GM21786 (cell line): ENCODE results near the gene GNG8.
"Not testable (repeated sequence)": the region's sequence is repeated elsewhere in the genome, so short reads cannot be mapped to it uniquely, and the experiment has no call there.

Experiments used
- ATAC-seq: cut with Tn5 transposase; IDR thresholded peaks from one replicate; pipeline ENCODE4 v1.9.1; 2021; ENCODE audit not compliant: unreplicated experiment

GNG8 gene

DNA sequence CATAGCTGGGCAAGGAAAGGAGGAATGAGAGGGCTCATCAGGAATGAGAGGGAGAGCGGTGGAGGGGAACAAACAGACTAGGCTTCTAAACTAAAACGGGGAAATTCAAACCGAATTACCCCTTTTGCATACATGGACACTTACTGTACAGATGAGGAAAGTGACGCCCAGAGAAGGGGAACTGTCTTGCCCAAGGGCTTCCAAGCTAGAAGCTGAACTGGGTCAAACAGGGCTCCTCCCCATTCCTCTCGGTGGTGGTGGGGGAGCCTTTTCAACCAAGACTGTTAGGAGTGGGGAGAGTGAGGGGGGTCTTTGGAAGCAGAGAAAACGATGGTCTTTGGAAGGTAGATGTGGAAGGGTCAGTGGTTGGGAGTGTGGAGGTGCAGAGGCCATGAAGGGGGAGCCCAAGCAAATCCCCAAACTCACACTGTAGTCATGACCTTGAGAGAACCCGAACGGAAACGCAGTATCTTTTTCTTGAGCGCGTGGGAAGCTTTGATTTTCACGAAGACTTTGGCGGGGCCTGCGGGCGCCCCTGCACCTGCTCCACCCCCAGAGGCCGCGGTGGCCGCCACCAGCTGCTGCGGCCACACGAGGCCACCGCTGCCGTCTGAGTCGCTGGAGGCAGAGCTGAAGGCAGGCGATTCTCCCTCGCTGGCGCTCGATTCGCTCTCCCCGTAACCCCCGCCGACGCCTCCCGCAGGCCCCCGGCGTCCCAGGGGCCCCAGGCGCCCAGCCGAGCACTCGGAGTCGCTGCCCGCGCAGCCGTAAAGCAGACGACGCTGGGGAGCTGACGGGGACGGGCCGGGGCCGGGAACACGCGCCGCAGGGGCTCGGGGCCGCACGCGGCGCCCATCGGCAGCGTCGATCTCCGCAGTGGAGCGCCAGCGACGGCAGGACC is 12.3 kb upstream of the GNG8 start:
- no peak for ATAC-seq

DNA sequence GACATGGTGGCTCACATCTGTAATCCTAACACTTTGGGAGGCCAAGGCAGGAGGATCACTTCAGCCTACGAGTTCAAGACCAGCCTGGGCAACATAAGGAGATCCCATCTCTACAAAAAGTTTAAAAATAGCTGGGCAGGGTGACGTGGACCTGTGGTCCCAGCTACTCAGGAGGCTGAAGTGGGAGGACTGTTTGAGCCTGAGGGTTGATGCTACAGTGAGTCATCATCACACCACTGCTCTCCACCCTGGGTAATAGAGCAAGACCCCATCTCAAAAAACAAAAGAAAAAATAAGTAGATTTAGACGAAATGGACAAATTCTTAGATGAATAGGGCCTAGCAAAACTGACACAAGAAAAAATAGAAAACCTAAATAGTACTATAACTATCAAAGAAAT is 10.4 kb upstream of the GNG8 start:
- ATAC-seq, result no peak

DNA sequence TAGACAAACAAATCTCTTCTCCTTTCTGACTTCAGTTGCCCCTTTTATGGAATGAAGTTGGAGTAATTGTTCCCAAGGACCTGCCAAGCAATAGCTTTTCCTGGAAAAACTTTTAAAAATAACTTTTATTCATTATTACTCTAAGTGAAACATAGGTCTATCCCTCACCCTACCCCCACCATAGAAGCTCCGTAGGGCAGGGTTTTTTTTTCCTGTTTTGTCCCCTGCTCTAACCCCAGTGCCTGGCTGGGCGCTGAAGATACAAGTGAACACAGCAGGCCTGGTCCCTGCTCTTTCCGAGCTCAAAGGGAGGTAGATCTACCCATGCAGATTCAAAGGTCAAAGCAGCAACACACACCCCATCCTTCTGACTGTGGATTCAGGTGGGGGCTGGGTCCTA is 8.7 kb upstream of the GNG8 start:
- no peak for ATAC-seq

DNA sequence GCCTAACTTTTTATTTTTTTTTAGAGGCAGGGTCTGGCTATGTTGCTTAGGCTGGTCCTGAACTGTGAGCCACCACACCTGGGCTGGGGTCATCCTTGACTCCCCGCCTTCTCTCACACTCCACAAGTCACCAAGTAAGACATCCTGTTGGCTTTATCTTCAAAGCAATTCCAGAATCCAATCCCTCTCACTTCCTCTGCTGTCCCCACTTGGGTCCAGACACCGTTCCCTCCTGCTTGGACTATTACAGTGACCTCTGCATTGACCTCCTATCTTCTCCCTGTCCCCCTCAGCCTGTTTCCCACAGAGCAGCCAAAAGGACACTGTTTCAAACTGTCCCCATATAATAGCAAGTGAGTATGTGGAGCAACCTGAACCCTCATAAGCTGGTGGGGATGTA is 4.7 kb upstream of the GNG8 start:
- no peak for ATAC-seq

DNA sequence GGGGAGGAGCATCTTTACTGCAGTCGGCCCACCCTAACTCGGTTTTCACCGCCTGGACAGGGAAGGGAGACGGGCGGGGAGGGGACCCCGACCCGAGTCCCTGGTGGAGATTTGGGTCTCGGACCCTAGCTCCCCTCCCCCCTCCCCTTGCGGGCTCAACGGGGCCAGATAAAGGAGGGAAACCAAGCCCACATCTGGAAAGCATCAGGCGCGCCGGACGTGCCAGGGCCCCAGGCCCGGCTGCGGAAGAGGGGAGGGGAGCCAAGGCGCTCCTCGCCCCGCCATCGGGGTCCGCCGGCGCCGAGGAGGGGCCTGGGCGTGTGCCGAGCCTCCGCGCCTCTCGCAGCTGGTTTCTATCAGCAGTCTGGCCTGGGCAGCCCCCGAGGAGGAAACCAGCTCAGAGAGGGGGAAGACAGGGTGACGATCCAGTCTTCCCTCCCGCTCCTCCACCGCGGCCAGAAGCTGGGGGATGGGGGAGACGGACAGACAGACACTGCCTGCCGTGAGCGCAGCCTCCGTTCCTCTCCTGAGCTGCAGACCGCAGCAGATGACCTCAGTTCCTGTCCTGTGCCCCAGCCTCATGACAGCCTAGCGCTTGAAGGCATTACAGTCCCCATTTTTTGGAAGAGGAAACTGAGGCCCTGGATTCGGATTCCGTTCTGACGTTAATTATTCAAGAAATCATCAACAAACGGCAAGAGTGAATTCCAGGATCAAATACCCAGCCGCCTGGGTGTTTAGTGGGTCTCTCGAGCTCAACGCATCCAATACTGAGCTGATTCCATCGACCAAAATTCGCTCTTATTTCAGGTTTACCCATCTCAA is 3.6 kb upstream of the GNG8 start:
- no peak for ATAC-seq

DNA sequence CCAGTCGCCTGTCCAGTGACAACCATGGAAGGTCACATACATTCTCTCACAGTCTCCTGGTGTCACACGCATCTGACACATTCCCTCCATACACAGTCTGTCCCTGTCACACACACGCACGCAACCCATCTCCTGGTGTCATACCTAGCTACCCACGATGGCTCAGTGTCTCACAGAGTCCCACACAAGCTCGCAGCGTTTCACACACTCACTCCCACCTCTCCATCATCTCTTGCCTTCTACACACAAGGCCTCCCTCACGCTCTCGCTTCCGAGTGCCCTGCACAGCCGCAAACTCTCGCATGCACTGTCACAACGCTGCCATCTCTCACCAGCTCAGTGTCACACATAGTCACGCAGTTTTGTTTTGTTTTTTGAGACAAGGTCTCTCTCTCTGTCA is 1.2 kb upstream of the GNG8 start:
- ATAC-seq, result no peak

DNA sequence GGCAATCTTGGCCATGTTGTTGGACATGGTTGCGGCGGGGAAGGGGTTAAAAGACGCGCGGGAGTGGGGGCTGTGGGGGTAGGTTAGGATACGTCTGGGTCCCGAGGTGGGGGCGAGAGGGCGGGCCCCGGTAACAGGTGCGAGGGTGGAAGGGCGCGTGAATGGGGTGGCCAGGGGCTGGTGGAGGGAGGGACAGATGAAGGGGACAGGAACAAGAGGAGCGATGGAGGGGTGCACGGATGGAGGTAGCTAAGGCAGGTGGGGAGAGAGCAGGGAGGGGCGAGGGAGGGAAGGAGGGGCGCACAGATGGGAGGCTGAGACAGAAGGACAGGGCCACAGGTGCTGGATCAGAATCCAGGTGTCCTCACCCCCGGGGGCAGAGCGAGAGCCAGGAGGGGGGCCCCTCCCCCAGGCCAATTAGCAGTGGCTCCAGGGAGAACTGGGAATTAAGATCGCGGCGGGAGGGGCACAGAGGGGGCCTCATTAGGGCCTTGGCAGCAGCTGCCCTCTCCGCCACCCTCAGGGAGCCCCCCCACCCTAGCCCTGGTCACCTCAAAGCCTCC is 1.3 kb downstream of the GNG8 start:
- no peak for ATAC-seq

DNA sequence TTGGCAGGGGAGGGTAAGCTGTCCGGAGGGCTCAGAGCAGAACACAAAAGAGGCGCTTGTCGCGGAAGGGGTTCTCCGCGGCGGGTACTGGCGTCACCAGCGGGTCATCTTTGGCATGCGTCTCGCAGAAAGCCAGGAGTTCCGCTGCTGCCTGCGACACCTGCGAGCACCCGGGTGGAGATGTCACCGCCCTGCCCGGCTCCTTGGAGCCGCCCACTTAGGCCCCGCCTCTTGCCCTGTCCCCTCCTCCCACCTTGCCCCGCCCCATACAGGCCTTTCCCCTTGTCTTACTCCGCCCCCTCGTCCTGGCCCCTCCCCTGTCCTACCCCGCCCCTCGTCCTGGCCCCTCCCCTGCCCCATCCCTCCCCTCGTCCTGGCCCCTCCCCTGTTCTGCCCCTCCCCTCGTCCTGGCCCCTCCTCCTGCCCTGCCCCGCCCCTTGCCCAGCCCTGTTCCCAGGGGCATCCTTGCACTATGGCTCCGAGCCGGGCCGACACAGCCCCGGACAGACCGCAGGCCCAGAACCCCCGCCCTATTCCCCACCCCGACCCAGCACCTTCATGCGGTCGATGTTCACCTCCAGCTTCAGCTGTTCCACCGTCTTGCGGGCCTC is 1.9 kb downstream of the GNG8 start:
- ATAC-seq, result no peak

DNA sequence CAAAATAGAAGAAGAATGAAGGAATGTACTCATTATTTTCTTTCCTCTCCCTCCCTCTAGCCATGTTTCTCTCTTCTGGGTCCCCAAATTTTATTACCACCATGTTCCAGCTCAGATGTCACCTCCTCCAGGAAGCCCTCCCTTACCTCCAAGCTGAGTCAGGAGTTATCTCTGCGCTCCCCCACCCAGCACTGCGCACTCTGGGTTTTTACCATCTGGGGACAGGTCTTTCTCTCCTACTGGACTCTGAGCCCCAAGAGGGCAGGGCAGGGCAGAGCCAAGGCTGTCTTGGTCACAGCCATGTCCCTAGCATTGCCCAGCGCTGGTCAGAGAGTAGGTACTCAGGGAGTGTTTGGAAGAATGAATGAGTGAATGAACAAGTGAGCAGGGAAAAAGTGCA is 2.9 kb downstream of the GNG8 start:
- ATAC-seq, result no peak

DNA sequence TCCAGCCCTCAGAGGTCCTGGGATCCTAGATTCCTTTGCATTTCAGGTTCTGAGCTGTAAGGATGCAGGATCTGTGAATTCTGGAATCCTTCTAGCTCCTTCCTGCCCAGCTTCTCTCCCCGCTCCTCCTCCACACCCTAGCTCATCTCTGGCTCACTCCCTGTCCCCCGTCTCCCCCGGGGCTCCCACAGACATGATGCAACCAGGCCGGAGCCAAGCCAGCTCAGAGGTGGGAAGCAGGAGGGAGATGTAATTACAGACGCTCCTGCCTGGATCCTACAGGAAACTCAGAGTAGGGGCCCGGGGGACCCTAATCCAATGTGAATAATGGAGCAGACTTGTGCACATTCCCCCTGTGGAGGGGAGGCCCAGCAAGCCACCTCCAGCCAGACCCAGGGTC is 4.5 kb downstream of the GNG8 start:
- ATAC-seq, result no peak

DNA sequence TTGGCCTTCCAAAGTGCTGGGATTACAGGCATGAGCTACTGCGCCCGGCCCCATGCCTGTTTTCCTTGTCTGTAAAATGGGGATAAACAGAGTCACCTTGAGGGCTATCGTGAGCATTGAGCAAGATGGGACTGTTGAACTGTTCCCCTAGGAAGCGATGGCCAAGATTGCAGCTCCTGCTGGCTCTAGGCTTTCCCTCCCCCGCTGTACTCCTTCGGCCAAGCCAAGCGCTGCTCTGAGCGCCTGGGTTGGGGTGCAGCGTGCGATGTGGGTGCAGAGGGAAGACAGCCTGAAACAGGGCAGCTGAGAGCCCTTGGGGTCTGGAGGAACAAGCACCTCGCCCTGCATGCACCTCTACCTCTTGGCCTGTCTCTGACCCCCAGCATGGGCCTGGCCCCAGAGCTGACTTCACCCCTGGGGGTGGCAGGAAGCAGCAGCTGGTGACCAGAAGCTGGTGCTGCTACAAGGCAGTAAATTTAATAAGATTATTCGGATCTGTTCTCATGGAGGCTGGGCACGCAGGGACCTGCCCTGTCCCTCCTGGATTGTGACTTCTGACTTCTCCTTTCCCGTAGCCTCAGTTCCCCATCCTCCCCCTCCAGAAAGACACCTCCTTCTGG is 5.3 kb downstream of the GNG8 start:
- no peak for ATAC-seq

DNA sequence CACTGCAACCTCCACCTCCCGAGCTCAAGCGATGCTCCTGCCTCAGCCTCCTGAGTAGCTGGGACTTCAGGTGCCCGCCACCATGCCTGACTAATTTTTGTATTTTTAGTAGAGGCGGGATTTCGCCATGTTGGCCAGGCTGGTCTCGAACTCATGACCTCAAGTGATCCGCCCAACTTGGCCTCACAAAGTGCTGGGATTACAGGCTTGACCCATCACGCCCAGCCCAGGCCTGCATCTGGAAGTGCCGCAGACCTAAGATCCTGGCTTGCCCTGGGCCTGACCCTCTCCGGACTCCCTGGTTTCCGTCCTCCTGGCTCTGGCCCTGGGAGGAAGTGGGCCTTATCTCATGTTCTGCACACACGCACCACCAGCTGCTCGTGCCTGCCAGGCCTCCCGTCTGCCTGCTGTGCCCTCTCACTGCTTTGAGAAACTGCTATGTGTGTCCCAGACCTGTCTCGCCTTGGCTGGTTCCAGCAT is 6.4 kb downstream of the GNG8 start:
- no peak for ATAC-seq

DNA sequence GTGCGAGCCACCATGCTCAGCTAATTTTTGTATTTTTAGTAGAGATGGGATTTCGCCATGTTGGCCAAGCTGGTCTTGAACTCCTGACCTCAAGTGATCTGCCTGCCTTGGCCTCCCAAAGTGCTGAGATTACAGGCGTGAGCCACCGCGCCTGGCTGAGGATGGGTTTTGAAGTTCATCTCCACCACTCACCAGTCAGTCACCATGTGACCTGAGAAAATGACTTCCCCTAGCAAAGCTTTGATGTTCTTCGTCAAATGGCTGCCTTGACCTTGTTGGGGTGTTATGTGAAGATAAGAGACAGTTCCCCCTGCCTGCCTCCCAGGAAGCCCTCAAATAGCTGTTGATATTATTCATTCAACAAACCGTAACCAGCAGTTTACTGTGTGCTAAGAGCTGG is 7.0 kb downstream of the GNG8 start:
- not testable (repeated sequence) for ATAC-seq

DNA sequence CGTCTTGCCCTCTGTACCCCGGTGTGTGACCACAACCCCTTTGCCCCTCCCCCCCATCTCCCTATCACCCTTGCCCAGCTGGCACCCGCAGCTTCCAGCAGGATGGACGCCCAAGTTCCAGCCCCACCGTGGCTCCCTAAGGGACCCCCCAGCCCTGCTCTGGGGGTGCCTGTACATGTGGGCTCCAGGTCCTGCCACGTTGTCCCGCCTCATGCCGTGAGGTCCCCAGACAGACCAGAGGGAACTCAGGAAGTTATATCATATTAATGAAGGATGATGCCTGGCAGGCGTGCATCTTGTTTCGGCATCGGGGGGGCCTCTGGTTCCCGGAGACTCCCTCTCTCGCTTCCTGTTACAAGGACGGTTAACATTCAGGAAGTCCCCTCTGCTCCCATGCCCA is 9.6 kb downstream of the GNG8 start:
- no peak for ATAC-seq

DNA sequence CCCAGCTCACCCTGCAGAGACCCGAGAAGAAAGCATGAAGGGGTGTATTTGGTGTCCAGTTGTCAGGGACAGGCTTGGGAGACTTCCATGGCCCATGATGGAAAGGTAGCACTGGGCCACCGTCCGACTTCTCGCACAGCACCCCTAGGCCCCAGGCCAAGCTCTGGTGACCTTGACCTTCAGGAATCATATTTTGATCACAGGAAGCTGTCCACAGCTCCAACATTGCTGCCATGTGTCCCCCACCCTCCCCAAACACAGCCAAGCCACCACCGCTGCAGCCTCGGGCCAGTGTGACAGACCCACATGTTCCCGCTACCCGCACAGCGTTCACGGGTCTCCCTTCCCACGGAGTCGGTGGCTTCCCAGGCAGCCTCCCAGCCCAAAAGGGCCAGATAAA is 10.3 kb downstream of the GNG8 start:
- no peak for ATAC-seq

DNA sequence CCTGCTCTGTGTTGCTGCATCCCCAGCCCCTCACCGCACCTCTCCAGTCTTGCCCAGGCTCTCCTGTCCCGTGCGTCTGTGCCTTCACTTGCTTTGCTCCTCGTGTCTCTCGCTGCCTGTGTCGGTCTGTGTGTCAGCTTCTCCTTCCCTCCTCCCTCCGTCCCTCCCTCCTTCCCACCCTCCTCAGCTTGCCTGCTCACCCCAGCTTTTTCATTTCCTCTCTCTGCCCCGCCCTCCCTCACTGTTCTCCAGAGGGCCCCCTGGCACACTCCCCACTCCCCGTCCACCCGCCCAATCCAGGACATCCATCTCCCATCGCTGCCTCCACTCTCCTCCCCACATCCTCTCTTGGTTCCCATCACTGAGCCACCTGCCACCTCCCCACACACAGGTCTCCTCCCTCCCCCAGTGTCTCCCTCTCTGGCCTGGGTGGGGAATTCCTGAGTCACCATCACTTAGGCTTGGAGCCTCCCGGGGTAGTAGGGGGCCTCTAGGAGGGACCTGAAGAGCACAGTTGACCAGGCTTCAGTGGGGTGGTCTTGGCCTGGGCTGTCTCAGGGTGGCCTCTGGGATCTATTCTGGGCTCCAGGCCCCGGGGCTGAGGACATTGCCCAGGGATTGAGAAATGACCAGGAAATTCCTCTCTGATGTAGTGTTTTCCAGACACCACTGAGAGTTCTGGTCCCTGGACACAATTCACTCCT is 10.9 kb downstream of the GNG8 start, which contains the start of gene PTGIR:
Gene PTGIR, minus strand, starts transcription at position 132 of the 704 bp plus-strand sequence. CDS start 864 bp downstream, outside the sequence.
- no peak for ATAC-seq

DNA sequence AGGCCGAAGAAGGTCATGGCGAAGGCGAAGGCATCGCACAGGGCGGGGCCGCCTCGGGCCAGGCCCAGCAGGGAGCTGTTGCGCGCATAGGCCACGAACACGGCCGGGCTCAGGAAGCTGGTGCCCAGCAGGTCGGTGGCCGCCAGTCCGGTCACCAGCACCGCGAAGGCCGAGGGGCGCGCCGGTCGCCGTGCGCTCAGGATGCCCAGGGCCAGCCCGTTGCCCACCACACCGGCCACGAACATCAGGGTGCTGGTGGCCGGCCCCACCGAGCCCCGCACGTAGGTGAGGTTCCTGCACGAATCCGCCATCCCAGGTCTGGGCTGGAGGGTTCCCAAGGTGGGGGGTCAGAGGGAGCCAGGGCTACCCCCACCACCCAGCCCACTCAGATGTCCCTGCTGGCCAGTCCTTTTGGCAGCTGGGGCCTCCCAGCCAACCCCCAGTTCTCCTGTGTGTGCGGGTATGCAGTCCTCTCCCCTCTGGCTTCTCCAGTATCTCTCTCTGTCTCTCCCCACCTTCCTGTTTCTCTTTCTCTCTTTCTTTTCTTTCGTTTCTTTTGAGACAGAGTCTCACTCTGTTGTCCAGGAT is 12.0 kb downstream of the GNG8 start:
- no peak for ATAC-seq

DNA sequence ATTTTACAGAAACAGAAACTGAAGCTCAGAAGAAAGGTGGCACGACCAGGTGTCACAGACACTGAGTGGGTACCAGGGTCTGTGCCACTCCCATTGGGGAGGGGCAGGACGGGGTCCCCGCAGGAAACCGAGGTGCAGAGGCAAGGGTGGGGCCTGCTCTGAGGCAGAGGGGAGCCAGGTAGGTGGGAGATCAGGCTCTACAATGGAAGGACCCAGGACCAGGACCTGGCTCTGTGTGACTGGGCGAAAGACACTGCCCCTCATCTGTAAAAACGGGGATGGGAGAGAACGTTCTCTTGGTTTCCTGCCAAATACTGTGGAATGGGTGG is 13.9 kb downstream of the GNG8 start:
- no peak for ATAC-seq

DNA sequence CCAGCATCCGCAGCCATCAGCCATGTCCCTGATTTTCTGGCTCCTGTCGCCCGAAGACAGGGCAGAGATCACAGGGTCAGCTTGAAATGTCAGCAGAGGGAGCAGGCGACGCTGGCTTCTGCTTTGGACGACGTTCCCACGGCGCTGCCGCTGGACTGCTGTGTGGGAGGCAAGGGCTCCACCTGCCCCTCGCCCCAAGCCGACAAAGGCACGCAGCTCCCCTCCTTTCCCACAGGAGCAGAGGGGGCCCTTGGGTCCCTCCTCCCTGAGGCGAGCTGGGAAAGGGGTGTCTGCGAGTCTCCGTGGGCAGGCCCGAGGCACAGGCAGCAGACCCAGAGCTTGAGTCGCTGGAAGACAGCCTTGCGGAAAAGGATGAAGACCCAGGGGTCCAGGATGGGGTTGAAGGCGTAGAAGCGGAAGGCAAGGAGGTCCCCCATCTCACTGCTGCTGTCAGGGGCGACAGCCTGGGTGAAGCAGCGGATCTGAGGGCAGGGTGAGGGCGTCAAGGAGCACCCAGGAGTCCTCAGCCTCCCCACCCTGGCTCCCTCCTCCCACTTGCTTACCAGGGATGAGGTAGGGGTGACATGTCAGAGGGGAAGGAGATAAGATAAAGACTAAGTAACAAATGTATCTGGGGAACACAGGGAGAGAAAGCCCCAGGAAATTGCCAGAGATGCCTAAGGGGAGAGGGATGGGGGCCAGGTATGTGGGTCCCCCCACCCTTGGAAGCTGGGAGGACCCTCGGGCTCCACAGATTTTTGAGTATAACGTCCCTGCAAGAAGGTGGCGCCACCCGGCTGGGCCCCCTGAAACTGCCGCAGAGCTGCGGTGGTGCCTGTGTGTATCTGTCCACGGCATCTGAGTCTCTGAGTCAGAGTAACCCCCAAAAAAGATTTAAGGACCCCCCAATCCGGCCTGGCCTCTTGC is 14.5 kb downstream of the GNG8 start:
- no peak for ATAC-seq
